Mesodermal cell (in vitro differentiated cells): Measurements from ENCODE around the gene NAB1. TPM values are rescaled to one million over a fixed set of nuclear protein-coding genes. Genes with fewer than 3 reads are reported as not detected.
"Not testable (repeated sequence)": the region's sequence is repeated elsewhere in the genome, so short reads cannot be mapped to it uniquely, and the experiment has no call there.

Experiments used
- H3K27ac ChIP-seq: 2 replicates; pipeline ENCODE4 v1.7.0; 2013; ENCODE audit warnings: mild to moderate bottlenecking, low read depth, low read length, moderate library complexity; ENCODE audit not compliant: severe bottlenecking
- H3K36me3 ChIP-seq: 2 replicates; pipeline ENCODE4 v1.7.1; 2013; ENCODE audit warnings: mild to moderate bottlenecking, low read length, moderate library complexity; ENCODE audit not compliant: control insufficient read depth, insufficient read depth
- H3K4me1 ChIP-seq: one replicate; pipeline ENCODE4 v1.7.1; 2013; ENCODE audit warnings: mild to moderate bottlenecking, low read length; ENCODE audit not compliant: insufficient read depth, control insufficient read depth, poor library complexity, severe bottlenecking
- H3K4me3 ChIP-seq: 2 replicates; pipeline ENCODE4 v1.7.0; 2013; ENCODE audit warnings: low read length, control low read depth, mild to moderate bottlenecking; ENCODE audit not compliant: insufficient read depth, poor library complexity, severe bottlenecking; ENCODE audit errors: extremely low read depth
- H3K9me3 ChIP-seq: 2 replicates; pipeline ENCODE4 v1.7.1; 2013; ENCODE audit warnings: mild to moderate bottlenecking, low read length, moderate library complexity; ENCODE audit not compliant: control insufficient read depth
- WGBS, 2 experiments: methylation state at CpG; one replicate each; pipeline ENCODE4 v1.1.5; 2013; ENCODE audit warnings: missing lambda C conversion rate in 2 of 2; ENCODE audit not compliant: insufficient coverage in 2 of 2; 5-methylcytosine and 5-hydroxymethylcytosine counted together
- polyA plus RNA-seq, 2 experiments: library from polyadenylated mRNA; stranded (reverse); fragments of 50-300 nt; gene quantifications; one replicate each; pipeline ENCODE4 v1.2.3, GENCODE V29; 2013

Gene NAB1, protein sequence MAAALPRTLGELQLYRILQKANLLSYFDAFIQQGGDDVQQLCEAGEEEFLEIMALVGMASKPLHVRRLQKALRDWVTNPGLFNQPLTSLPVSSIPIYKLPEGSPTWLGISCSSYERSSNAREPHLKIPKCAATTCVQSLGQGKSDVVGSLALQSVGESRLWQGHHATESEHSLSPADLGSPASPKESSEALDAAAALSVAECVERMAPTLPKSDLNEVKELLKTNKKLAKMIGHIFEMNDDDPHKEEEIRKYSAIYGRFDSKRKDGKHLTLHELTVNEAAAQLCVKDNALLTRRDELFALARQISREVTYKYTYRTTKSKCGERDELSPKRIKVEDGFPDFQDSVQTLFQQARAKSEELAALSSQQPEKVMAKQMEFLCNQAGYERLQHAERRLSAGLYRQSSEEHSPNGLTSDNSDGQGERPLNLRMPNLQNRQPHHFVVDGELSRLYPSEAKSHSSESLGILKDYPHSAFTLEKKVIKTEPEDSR
- polyA plus RNA-seq (2013, experiment 1 of 2): 35.9 TPM
- polyA plus RNA-seq (2013, experiment 2 of 2): 38.2 TPM

DNA sequence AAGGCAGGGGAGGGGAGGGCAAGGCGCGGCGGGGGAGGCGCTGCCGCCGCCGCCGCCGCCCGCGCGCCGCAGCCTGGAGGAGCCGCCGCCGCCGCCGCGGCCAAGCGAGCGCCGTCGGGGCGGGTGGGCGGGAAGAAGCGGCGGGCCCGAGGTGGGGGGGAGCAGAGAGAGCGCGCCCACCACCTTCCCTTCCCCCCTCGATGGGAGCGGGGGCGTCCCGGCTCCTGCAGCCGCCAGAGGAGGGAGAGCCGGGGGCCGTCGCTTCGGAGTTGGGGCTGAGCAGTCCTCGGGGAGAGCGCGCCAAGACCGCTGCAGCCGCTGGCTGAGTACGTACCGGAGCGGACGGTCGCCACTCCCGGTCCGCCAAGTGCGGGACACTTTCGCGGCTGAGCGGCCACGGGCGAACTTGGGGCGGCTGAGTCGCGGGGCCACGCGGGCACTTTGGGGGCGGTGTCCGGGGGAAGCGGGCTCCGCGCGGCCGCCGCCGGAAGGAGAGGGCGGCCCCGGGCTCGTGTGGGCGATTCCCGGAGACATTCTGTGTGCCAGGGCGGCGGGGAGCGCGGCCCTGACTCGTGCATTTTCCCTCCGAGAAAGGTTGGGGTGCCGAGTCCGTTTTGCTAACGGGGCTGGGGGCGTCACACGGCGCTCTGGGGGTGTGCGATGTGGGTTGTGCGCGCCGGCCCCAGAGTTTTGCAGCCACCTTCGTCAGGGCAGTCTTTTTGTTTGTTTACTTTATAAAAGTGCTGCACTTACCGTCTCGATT lies at the start of gene NAB1:
Gene NAB1 (plus strand): TSS at position 49 of the 763 bp plus-strand sequence. CDS start 10,094 bp downstream, outside the sequence.
- peaks cover 10% of the 10 kb centered on the region for H3K4me1 ChIP-seq
- no peaks in the 10 kb centered on the region for H3K9me3 ChIP-seq
- H3K36me3 ChIP-seq: no peaks in the 10 kb centered on the region
- H3K27ac ChIP-seq: peak within 1 kb of the TSS; percentile 70
- WGBS, 2 experiments: 1% methylated on average over 41 to 60 of the region's 95 CpGs
- H3K4me3 ChIP-seq: peak within 1 kb of the TSS; percentile 77

DNA sequence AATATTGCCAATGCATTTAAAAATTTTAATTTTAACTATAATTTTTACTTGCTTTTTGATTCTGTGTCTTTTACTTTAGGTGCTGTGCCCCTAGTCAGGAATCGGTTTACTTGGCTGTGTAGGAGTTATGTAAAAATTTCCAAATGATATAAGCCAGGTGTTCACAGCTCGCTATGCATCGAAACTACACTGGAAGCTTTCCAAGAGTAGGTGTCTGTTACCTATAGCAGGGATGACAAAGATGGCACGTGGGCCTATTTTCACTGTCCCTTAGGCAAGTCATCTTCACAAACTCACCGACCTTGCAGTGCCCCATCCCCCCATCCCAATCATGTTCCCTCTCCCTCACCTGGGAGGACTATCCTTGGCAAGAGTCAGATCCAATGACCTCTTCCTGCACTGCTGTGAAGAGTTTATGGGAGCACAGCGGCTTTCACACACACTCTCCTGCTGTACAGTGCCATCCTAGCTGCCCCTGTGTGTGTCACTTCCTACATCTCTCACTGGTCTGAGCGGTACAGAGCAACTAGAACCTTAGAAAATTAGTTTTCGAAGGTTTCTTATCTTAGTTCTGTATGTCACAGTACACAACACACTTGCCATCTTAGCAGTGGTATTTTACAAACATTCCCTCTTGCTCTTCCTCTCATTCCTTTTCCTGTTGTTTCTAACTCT lies 49.2 kb upstream of the NAB1 start:
- WGBS, 2 experiments: 87 to 96% methylated on average over 6 to 8 of the region's 8 CpGs
- H3K9me3 ChIP-seq: no peaks in the 10 kb centered on the region
- H3K4me3 ChIP-seq: no peak overlapping the region

DNA sequence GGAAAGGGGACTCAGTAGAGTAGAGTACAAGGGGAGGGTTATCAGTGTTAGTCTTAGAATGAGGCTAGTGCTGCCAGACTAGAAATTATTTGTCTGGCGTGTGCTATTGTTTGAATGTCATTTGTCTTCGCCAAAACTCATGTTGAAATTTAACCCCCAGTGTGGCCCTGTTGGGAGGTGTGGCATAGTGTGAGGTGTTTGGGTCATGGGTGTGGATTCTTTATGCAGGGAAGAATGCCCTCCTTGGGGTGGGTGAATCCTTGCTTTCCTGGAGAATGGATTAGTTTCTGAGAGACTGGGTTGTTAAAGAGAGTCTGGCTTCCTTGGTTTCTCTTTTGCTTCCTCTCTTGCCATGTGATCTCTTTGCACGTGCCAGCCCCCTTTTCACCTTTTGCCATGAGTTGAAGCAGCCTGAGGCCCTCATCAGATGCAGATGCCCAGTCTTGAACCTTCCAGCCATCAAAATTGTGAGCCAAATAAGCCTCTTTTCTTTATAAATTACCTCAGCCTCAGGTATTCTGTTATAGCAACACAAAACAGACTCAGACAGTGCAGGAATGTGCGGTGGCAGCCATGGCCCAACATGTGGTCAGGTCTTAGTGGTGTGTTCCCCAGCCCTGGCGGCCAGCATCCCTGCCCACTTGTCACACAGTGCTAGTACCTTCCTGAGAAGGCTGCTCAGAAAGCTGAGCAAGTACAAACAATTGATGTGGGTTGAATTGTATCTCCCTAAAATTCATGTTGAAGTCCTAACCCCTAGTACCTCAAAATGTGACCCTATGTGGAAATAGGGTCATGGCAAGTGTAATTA lies 48.4 kb upstream of the NAB1 start:
- H3K9me3 ChIP-seq: no peaks in the 10 kb centered on the region
- H3K4me3 ChIP-seq: no peak overlapping the region
- no peaks in the 10 kb centered on the region for H3K36me3 ChIP-seq
- no peaks in the 10 kb centered on the region for H3K4me1 ChIP-seq
- no peak overlapping the region for H3K27ac ChIP-seq
- WGBS, 2 experiments: 87 to 95% methylated on average over 3 to 4 of the region's 5 CpGs

More for the DNA sequence above, 49.2 kb upstream of the NAB1 start:
- Histone ChIP-seq H3K4me1 (no peaks in the 10 kb centered on the region), H3K27ac (no peak overlapping the region), H3K36me3 (no peaks in the 10 kb centered on the region)

DNA sequence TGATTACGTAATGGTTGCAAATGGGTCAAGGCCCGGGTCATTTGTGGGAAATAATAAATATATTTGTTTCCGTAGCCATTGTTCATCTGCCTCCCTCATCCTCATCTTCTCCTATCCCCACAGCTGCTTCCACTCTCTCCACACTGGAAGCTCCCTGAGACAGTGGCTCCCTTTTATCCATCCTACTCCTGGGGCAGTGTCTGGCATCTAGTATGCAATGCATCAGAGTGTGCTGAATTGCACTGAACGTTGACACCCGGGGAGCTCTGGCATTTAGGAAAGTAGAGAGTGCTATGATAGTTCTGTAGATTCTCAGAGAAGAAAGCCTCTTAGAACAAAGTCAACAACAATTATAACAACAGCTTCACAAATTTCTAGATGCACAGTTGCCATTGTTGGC lies 45.5 kb upstream of the NAB1 start:
- peaks cover 3% of the 10 kb centered on the region for H3K4me1 ChIP-seq
- H3K27ac ChIP-seq: no peak overlapping the region
- no peaks in the 10 kb centered on the region for H3K9me3 ChIP-seq
- H3K36me3 ChIP-seq: no peaks in the 10 kb centered on the region
- 100% methylated on average over 1 of the region's 5 CpGs; no CpG with 5 or more reads in 1 of the 2 experiments for WGBS, 2 experiments
- H3K4me3 ChIP-seq: no peak overlapping the region

DNA sequence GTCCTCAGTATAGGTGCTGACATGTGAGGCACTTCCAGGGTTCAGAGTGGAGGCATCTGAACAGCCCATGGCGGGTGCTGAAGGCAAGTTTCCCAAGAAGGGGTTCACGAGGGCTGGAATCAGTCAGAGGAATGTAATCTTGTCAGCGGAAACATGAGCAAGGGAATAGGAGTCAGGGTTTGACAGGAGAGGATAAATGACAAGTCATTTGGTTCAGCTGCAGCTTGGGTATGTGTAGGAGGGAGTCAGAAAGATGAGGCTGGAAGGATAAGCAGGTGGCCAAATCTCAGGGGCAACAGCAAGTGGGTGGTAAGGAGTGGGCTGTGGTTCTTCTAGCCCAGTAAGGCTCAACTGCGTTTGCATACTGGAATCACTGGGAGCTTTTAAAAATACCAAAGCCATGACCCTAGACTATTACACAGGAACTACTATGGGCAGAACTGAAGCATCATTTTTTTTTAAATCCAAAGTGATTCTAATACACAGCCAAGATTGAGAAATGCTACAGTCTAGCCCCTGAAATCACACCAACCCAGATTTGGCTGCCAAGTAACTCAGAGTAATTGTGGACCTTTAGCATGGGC lies 41.8 kb upstream of the NAB1 start:
- Histone ChIP-seq H3K4me3 (no peak overlapping the region), H3K4me1 (peaks cover 3% of the 10 kb centered on the region), H3K9me3 (no peaks in the 10 kb centered on the region), H3K27ac (no peak overlapping the region), H3K36me3 (no peaks in the 10 kb centered on the region)
- WGBS, 2 experiments: 53 to 68% methylated on average over 3 to 4 of the region's 4 CpGs

DNA sequence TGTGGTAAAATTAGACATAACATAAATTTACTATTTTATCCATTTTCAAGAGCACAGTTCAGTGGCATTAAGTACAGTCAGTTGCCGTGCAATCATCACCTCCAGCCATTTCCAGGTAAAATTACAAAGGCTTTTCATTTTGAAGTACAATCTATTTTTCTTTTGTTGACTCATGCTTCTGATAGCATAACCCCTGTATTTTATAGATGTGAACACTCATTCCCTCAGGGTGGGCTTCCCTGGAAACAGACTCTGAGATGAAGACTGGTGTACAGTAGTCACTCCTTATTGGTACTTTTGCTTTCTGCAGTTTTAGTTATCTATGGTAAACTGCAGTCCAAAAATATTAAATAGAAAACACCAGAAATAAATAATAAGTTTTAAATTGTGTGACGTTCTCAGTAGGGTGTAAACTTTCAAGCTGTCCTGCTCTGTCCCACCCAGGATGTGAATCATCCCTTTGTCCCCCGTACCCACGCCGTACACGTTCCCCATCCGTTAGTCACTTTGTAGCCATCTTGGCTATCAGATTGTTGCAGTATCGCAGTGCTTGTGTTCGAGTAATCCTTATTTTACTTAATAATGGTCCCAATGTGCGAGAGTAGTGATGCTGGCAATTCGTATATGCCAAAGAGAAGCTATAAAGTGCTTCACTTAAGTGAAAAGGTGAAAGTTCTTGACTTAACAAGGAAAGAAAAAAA lies 41.1 kb upstream of the NAB1 start:
- peaks cover 3% of the 10 kb centered on the region for H3K4me1 ChIP-seq
- no peaks in the 10 kb centered on the region for H3K36me3 ChIP-seq
- 83 to 90% methylated on average over 5 to 7 of the region's 11 CpGs for WGBS, 2 experiments
- no peak overlapping the region for H3K27ac ChIP-seq
- no peaks in the 10 kb centered on the region for H3K9me3 ChIP-seq
- no peak overlapping the region for H3K4me3 ChIP-seq

DNA sequence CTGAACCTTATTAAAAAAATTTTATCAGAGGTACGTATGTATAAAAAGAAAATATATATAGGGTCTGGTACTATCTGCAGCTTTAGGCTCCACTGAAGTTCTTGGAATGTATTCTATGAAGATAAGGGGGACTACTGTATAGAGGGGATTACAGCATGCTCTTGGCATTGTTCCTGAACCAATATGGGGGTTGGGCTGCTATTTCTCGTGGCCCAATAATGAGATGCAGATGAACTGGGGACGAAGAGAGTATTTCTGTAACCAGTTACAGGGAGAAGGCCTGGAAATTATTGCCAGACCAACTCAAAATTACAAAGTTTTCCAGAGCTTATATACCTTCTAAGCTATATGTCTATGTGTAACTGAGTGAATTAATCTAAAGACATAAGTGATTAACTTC lies 40.0 kb upstream of the NAB1 start:
- H3K36me3 ChIP-seq, H3K27ac ChIP-seq, H3K9me3 ChIP-seq, H3K4me1 ChIP-seq, H3K4me3 ChIP-seq: not testable (repeated sequence)
- WGBS, 2 experiments: 100% methylated on average over 1 of the region's 3 CpGs; no CpG with 5 or more reads in 1 of the 2 experiments

DNA sequence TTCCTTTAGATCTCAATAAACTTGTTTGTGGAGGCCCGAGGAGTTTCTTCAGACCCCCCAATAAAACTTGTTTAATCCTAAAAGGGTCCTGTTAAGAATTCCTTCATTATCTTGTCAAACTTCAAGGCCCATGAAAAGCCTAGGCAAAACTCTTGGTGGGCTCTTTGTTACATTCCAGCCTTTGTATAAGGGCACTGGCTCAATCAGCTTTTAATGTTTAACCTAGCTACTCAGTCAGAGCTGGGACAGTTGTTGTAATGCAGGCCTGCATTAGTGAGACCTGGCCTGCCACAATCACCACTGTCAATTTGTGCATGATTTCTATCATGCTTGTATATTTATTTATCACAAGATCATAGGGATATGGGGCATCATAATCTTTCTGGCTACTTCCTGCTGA lies 39.5 kb upstream of the NAB1 start:
- WGBS, 2 experiments: 100% methylated on average over 1 of the region's 1 CpG; no CpG with 5 or more reads in 1 of the 2 experiments
- H3K4me1 ChIP-seq, H3K9me3 ChIP-seq, H3K27ac ChIP-seq, H3K4me3 ChIP-seq, H3K36me3 ChIP-seq: not testable (repeated sequence)

DNA sequence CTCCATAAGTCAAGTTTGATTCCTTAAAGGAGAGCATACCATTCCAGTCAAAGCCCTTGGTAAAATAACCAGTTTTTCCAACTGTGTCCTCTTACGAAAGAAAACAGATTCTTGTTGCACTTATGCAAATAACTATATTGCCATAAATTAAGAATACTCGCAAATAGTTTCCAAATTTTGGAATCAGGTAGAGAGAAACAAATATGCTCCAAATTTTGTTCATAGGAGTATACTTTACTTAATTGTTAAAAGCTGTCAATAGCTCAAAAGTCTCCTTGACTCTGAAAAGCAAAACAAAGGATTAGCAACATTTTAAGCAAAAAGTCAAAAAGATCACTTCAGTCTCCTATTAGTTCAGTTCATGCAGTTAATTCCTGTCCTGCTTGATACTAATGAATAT lies 38.4 kb upstream of the NAB1 start:
- no CpG with 5 or more reads among the region's 2 CpGs for WGBS, 2 experiments
- H3K9me3 ChIP-seq, H3K4me1 ChIP-seq, H3K4me3 ChIP-seq, H3K27ac ChIP-seq, H3K36me3 ChIP-seq: not testable (repeated sequence)
